GM19025 (cell line): ENCODE results near the gene HACD3.
"Not testable (repeated sequence)": the region's sequence is repeated elsewhere in the genome, so short reads cannot be mapped to it uniquely, and the experiment has no call there.

Experiments used
- ATAC-seq: cut with Tn5 transposase; IDR thresholded peaks from one replicate; pipeline ENCODE4 v1.9.1; 2021; ENCODE audit warnings: mild to moderate bottlenecking, low read depth, moderate library complexity; ENCODE audit not compliant: unreplicated experiment

The HACD3 gene

DNA sequence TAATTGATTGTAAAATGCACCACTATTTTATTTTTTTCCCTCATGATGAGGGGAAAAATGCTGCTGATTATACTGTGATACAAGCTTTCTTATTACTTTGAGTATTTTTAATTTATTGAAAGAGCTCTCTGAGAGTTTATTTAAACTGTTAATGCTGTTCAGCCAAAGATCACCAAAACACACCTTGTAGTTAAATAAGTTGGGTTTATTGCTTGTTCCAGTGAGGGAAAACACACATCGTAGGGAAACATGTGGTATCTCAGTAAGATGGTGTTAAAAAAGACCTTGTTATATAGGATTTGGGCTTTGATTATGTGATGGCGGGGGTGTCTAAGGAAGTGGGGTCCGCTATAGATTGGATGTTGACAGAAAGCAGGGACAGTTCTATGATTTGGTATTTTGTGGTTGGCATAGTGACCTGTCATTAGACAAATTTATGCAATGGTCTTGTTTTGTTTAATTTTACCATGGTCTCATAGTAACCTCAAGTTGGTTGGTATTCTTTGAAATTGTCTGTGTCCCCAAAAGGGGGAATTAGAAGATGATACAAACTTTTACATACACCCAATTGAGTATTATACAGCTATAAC lies 11.1 kb downstream of the HACD3 start:
- no peak for ATAC-seq

- no peak for ATAC-seq
These were observed 17.6 kb downstream of the HACD3 start for GRCh38 chr15:65547841-65548240.

- ATAC-seq: not testable (repeated sequence)
These were observed 19.0 kb downstream of the HACD3 start for GRCh38 chr15:65549288-65549687.

DNA sequence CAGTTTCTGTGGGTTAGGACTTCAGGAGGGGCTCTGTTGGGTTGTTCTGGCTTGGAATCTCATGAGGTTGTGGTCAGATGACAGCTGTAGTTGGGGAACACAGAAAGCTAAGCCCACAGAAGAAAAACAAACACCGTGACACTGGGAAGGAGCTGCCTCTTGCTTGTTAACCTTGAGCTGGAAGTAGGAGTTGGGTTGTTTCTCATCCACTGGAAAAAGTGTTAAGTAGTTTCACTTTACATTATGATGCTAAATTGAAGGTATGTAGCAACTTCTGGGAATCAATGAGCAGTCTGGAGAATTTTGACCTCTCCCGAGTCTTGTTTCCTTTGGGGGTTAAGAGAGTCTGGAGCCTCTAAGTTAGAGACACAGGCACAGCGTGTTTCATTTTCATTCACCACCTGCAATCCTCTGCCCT lies 20.4 kb downstream of the HACD3 start:
- ATAC-seq: no peak

DNA sequence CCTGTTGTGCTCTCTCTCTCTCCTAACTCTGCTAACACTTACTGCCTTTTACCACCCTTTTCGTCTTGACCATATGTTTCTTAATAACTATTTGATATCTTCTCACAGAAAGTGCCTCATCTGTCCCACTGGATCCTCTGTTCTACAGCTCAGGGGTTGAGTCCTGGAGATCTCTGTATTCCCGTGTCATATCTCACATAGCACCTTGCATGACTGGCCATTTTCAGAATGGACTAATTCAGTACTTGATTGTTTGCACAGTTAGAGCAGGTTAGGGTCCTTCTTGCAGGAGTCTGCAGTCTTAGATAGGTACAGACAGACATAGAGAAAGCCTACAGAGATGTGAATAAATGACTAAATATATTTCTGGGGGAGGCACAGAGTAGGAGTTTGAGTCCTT lies 20.9 kb downstream of the HACD3 start:
- no peak for ATAC-seq

DNA sequence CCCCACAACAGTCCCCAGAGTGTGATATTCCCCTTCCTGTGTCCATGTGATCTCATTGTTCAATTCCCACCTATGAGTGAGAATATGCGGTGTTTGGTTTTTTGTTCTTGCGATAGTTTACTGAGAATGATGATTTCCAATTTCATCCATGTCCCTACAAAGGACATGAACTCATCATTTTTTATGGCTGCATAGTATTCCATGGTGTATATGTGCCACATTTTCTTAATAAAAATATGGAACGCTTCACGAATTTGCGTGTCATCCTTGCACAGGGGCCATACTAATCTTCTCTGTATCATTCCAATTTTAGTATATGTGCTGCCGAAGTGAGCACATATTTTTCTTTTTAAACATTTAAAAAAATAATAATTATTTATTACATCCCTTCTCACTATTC lies 22.6 kb downstream of the HACD3 start:
- not testable (repeated sequence) for ATAC-seq

DNA sequence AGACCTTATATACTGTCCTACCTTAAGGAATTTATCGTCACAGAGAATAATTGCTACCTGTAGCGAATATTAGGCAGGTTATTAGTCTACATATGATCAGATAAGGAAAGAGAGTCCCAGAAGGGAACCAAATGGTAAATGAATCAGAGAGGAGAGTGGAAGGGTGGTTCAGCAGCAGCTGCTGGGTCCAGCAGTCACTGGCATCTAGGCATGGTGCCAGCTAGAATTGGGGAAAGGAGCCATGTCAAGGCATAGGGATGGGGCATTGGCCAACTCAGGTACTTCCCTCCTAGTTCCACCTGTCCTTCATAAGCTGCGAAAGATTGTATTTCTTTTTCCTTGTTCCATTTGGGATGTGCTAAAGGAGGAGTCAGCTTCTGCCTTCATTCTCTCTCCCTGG lies 23.4 kb downstream of the HACD3 start:
- no peak for ATAC-seq

GRCh38 chr15:65556622-65557021 lies 26.4 kb downstream of the HACD3 start:
- ATAC-seq: no peak

DNA sequence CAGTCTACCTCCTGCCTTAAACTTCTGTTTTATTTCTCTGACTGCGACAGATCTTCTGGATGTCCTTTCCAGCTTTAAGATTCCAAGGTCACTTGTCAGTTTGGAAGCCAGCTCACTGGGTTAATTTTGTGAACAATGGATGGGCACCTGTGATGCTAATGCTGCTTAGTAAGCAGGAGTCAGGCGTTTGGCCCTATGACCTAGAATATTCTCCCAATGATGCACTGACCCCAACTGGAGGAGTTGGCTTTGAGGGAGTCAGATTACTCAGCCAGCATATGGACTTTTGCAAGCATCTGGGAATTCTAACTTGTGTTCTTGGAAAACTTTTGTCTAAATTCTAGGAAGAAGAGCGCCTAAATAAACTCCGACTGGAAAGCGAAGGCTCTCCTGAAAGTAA lies 28.1 kb downstream of the HACD3 start:
- no peak for ATAC-seq

DNA sequence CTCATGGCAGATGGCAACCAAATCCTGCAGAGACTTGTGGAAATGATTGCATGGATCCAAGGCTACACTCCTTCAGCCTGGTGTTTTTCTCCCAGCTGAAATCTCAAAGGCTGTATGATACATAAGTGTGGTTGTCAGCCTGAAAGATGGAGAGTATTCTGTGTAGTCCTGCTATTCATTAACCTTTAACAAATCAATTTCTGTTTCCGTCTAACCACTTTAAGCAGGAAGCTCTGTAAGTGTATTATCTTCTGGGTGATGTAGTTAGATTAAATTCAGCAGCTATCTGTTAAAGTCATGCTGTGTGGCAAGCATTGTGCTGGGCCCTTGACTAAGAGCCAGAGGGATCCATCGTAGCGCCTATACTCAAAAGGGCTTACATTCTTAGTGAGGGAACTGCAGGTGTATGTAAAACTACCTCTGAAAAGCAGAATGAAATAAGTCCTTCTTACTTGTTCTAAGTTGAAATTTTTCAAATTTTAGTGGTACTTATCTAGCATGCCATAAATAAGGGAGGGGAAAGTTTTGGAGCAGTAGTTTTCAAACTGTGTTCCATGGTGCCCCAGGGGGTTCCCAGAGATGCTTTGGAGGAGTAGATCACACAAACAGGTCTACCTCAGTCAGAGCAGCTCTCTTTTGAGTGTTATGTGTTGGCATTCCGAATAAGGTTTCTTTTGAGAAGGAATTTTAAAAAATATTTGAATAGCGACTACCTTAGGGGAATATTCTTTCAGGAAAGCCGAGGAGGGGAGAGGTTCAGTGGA lies 28.9 kb downstream of the HACD3 start:
- no peak for ATAC-seq

- no peak for ATAC-seq
These were observed 29.7 kb downstream of the HACD3 start for GRCh38 chr15:65559941-65560340.

- no peak for ATAC-seq
These were observed 31.7 kb downstream of the HACD3 start for GRCh38 chr15:65561934-65562333.

DNA sequence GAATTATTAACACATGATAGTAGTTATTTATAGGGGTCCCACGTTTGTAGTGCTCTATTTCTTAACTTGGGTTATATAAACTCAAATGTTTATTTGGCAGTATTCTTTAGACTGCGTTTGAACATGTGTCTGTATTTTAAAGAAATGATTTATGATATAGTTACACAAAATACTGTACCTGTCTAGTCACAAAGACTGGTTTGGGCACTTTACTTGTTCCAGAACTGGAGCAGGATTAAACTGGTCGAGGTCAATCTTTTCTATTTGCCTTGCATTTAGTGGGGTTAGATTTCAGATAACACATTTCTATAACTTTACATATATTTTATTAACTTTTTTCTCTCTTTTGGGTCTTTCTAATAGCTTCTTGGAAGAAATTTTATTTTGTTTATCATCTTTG lies 39.5 kb downstream of the HACD3 start:
- no peak for ATAC-seq

GRCh38 chr15:65571971-65572370 lies 41.7 kb downstream of the HACD3 start:
- ATAC-seq: no peak

DNA sequence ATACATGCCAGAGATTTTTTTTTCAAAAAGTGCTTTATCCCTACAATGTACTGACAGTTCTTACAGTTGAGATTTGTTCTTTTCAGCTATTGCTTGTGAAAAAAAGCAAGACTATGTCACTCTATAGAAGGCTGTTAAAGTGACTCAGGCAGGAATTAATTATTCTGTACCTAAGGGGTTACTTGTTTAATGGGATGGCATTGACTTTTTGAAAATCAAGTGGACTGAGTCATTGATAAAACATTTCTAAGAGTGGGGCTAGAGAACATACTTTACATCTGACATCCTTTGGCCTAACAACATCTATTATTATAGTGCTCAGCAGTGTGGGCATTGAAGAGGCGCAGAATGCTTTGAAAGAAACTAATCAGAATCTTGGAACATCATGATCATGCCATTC lies 46.4 kb downstream of the HACD3 start:
- no peak for ATAC-seq

DNA sequence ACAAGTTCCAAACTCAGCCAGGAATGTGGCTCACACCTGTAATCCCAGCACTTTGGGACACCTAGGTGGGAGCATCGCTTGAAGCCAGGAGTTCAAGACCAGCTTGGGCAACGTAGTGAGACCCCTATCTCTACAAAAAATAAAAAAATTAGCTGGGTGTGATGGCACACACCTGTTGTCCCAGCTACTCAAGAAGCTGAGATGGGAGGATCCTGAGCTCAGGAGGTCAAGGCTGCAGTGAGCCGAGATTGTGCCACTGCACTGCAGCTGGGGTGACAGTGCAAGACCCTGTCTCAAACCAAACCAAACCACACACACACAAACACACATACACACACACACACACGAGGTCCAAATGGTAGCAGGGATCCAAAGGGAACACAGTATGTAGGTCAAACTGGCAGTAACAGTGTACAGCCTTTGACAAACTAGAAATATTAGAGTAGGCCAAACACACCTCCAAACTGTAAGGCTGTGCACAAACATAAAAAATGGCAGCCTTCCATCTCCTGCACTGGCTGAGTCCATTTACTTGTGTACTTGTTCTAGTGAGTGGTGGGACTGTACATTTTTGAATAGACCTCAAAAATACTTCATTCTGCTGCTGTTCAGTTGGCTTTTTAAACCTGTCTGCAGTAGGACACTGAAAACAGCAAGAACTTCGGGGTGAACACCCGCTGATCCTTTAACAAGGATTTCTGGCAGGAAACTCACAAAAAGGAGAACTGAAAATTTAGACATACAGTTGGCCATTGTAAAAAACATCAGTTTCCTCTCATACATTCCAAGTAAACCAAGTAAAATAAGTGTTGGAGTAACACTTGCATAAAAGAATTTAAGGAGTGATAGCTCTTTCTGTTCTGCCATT lies 47.1 kb downstream of the HACD3 start:
- no peak for ATAC-seq

DNA sequence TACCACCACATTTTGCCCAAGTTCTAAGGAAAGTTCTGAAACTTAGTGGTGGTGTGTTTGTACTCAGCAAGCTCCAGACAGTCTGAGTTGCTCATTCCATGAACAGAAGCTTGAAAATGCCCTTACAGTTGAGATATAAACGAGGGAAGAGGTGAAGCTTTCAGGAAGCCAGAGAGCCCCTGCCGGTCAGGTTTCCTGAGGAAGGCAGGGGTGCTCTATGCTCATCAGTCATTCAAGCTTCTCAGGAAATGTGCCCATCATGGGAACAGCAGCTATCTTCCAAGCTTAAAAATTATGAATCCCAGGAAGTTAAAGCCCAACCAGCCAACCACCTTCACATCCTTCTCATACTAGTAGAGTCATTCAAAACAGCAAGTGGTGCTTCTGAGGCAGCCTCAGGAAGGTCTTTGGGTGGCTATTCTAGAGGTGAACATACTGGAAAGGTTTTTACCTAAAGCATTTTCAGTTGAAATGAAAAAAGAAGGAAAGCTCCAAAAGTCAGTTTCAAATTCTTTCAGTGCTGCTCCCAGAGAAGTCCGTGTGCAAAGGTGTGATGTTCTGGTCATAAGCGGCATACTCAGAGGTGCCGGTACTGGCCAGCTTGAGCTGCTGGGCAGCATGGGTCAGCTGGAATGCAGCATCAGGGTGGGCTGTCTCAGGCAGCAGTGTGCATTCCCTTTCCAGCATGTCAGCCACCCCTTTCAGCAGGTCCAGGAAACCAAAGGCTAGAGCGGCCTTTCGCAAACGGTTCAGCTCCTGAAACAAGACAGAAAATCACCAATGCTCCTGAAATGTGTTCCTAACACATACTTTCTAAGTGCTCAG lies 48.9 kb downstream of the HACD3 start:
- no peak for ATAC-seq

GRCh38 chr15:65579762-65580161 lies 49.5 kb downstream of the HACD3 start:
- no peak for ATAC-seq

DNA sequence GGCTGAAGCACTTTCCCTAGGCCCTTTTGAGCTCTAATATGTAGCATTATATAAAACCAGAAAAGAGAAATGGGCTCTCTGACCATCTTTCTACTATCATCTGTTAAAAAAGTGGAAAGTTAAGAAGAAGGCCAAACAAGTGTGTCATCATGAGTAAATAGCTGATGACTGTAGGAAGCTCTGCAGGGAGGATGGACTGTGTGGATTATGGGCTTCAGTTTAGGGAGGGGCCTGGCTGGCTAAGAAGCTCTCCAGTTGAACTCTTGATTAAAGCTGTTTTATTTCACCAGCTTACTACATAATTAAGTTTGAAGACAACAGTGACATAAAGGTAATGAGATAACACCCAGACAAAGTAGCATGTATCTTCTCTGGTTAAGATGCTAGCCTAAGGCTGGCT lies 50.0 kb downstream of the HACD3 start:
- no peak for ATAC-seq

DNA sequence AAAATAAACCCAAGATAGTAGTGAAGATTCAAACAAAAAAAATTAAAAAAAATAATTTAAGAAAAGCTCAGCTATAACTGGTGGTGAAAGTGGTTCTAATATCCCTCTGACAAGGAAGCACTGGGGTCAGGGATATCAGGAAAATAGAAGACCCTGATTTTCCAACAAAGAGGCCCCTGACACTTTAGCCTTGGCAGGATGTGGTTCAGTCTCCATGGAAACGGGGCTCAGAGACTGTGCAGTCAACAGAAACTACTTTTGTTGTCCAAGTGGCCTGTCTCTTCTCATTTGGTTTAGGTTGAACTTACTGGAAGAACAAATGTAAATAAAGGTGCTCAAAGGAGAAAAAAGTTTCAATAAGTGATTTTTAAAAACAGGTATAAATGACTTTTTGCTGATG lies 53.4 kb downstream of the HACD3 start:
- no peak for ATAC-seq

GRCh38 chr15:65584241-65584640 lies 54.0 kb downstream of the HACD3 start:
- ATAC-seq: no peak
